Activated naive CD4-positive, alpha-beta T cell treated with anti-CD3 and anti-CD28 coated beads for 36 hours (primary cell): Measurements from ENCODE around the gene OR5H1. TPM values are rescaled to one million over a fixed set of nuclear protein-coding genes. Genes with fewer than 3 reads are reported as not detected.
"Not testable (repeated sequence)": the region's sequence is repeated elsewhere in the genome, so short reads cannot be mapped to it uniquely, and the experiment has no call there.

Source experiments
- CTCF ChIA-PET: fragments of 350-600 bp; sonication (Branson Sonifier 250); formaldehyde crosslinking; loops from one replicate; lab custom pipeline; 2021; ENCODE audit warnings: antibody characterized with exemption; lab: Charles Lee
- DNase-seq: peaks from one replicate; pipeline ENCODE4 v3.0.0-alpha.2; 2020
- H3K27ac Mint-ChIP-seq: one replicate; pipeline ENCODE4 v1.8.0; 2021; ENCODE audit warnings: mild to moderate bottlenecking, mixed read lengths
- H3K27me3 Mint-ChIP-seq: one replicate; pipeline ENCODE4 v1.8.0; 2021; ENCODE audit warnings: low read depth, mixed read lengths
- H3K36me3 Mint-ChIP-seq: one replicate; pipeline ENCODE4 v1.8.0; 2021; ENCODE audit warnings: low read depth, mixed read lengths
- H3K4me1 Mint-ChIP-seq: one replicate; pipeline ENCODE4 v1.8.0; 2021; ENCODE audit warnings: low read depth, mixed read lengths
- H3K4me3 Mint-ChIP-seq: one replicate; pipeline ENCODE4 v1.8.0; 2021; ENCODE audit warnings: mild to moderate bottlenecking, moderate library complexity, mixed read lengths
- H3K9me3 Mint-ChIP-seq: one replicate; pipeline ENCODE4 v1.8.0; 2021; ENCODE audit warnings: mixed read lengths
- intact Hi-C: fragments of 100-400 bp; cut with micrococcal nuclease; formaldehyde crosslinking; loops from one replicate; pipeline ENCODE4 v1.15.1; 2023
- total RNA-seq, 2 experiments: library from RNA; stranded (reverse); gene quantifications; one replicate each; pipeline ENCODE4 v1.2.3, GENCODE V29; 2021

The OR5H1 gene
- total RNA-seq, 2 experiments from 2014 or later = not detected

GRCh38 chr3:98148751-98149150, 18.2 kb downstream of the OR5H1 start:
- DNase-seq = no peak
- no peaks in the 10 kb centered on the region for H3K9me3 Mint-ChIP-seq
- CTCF ChIA-PET = no interaction called here
- H3K27me3 Mint-ChIP-seq = peaks cover 3% of the 10 kb centered on the region
- intact Hi-C loops = no loop called here
- no peaks in the 10 kb centered on the region for H3K4me1 Mint-ChIP-seq
- no peaks in the 10 kb centered on the region for H3K36me3 Mint-ChIP-seq
- H3K4me3 Mint-ChIP-seq = no peak overlapping the region
- H3K27ac Mint-ChIP-seq = no peak overlapping the region

DNA sequence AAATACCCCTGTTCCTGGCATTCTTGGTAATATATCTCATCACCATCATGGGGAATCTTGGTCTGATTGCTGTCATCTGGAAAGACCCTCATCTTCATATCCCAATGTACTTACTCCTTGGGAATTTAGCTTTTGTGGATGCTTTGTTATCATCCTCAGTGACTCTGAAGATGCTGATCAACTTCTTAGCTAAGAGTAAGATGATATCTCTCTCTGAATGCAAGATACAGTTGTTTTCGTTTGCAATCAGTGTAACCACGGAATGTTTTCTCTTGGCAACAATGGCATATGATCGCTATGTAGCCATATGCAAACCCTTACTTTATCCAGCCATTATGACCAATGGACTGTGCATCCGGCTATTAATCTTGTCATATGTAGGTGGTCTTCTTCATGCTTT, 18.9 kb downstream of the OR5H1 start:
- H3K4me1 Mint-ChIP-seq, H3K27ac Mint-ChIP-seq, H3K36me3 Mint-ChIP-seq, DNase-seq, H3K9me3 Mint-ChIP-seq, intact Hi-C loops, H3K4me3 Mint-ChIP-seq, CTCF ChIA-PET, H3K27me3 Mint-ChIP-seq: not testable (repeated sequence)

- Mint-ChIP-seq H3K4me1 (no peaks in the 10 kb centered on the region), H3K36me3 (no peaks in the 10 kb centered on the region), H3K4me3 (no peak overlapping the region), H3K27me3 (peaks cover 3% of the 10 kb centered on the region), H3K9me3 (no peaks in the 10 kb centered on the region), H3K27ac (no peak overlapping the region)
- intact Hi-C loops = no loop called here
- no peak for DNase-seq
- CTCF ChIA-PET = interaction anchor here (0.6 kb wide), 1 partner anchor 339 kb away, joined by 3 read pairs; no protein-coding TSS in a partner anchor
Measured at GRCh38 chr3:98151241-98151640, 20.7 kb downstream of the OR5H1 start.

DNA sequence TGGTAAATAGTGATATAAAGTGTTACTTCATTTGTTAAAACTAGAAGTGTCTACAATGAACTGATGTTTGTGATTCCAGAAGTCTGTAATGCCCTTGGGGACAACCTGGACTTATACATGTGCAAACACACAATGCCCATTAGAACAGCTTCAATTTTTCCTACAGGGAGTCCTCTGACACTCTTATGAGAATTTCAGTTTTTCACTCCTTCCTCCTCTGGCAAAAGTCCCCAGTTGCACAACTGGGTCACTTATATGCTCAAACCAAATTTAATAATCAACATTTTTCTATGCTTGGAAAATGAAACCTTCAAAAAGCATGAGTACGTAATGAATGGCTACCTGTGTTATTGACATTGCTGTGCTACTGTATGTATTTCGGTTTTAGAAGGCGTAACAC, 35.9 kb downstream of the OR5H1 start, which contains the start of gene OR5H15:
OR5H15 (plus strand) TSS at position 301 of the 400 bp plus-strand sequence. CDS start 2,004 bp downstream, outside the sequence.
- Mint-ChIP-seq H3K4me3 (no peak within 1 kb of the TSS), H3K9me3 (no peaks in the 10 kb centered on the region), H3K4me1 (no peaks in the 10 kb centered on the region), H3K27ac (no peak within 1 kb of the TSS), H3K27me3 (no peaks in the 10 kb centered on the region), H3K36me3 (no peaks in the 10 kb centered on the region)
- intact Hi-C loops = no loop called here
- DNase-seq = no peak
- CTCF ChIA-PET = no interaction called here

DNA sequence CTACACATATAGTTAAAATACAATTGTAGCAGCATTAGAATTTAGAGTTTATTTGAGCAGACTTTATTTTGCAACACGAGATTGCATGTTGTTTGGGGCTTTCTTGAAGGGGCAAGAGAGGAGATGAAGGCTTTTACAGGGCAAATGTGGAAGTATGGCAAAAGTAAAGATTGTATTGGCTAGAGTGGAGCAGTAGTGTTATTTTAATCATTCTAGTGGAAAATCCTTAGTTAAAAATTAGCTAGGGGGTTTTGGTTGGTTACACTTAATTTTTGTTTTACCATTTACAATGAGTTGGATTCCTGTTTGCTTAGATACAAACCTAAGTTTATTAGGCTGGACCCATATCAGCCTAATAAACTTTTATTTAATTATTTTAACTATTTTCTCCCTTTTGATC, 40.5 kb downstream of the OR5H1 start:
- H3K36me3 Mint-ChIP-seq = no peaks in the 10 kb centered on the region
- no peaks in the 10 kb centered on the region for H3K27me3 Mint-ChIP-seq
- peaks cover 4% of the 10 kb centered on the region for H3K9me3 Mint-ChIP-seq
- DNase-seq = no peak
- CTCF ChIA-PET = no interaction called here
- peaks cover 2% of the 10 kb centered on the region for H3K4me1 Mint-ChIP-seq
- H3K4me3 Mint-ChIP-seq = no peak overlapping the region
- intact Hi-C loops = no loop called here
- no peak overlapping the region for H3K27ac Mint-ChIP-seq

- Mint-ChIP-seq H3K9me3 (peaks cover 4% of the 10 kb centered on the region), H3K4me3 (no peak overlapping the region)
- DNase-seq = no peak
Measured at GRCh38 chr3:98172621-98173020, 42.1 kb downstream of the OR5H1 start.

GRCh38 chr3:98180319-98180890, 49.9 kb downstream of the OR5H1 start:
- CTCF ChIA-PET = no interaction called here
- DNase-seq = no peak
- intact Hi-C loops = loop anchor here (10.0 kb wide), 1 partner anchor 394 kb away; no protein-coding TSS in a partner anchor
- Mint-ChIP-seq H3K4me1 (no peaks in the 10 kb centered on the region), H3K27ac (no peak overlapping the region), H3K9me3 (no peaks in the 10 kb centered on the region), H3K36me3 (no peaks in the 10 kb centered on the region), H3K27me3 (no peaks in the 10 kb centered on the region), H3K4me3 (no peak overlapping the region)

More at GRCh38 chr3:98172621-98173020, 42.1 kb downstream of the OR5H1 start:
- no peak overlapping the region for H3K27ac Mint-ChIP-seq
- CTCF ChIA-PET = no interaction called here
- H3K36me3 Mint-ChIP-seq = no peaks in the 10 kb centered on the region
- intact Hi-C loops = no loop called here
- no peaks in the 10 kb centered on the region for H3K27me3 Mint-ChIP-seq
- H3K4me1 Mint-ChIP-seq = peaks cover 2% of the 10 kb centered on the region

DNA sequence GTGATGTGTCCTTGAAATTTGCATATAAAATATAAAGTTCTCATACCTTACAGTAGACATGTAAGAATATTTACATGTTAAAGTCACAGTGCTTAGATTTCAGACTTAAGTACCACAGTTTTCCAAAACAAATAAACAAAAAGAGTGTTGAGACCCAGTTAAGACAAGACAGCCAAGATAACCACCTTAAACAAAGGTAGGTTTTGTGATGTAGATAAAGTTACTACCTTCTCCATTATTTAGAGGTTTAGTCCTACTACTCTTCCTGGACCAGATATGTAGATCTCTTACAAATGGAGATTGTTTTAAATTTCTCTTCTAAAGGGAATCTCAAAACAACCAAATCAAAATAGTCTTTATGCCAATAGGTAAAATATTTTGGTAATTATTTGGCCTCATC, 51.7 kb downstream of the OR5H1 start:
- no peaks in the 10 kb centered on the region for H3K27me3 Mint-ChIP-seq
- no peak overlapping the region for H3K4me3 Mint-ChIP-seq
- intact Hi-C loops = loop anchor here (10.0 kb wide), 1 partner anchor 393 kb away; no protein-coding TSS in a partner anchor
- CTCF ChIA-PET = no interaction called here
- no peak overlapping the region for H3K27ac Mint-ChIP-seq
- no peaks in the 10 kb centered on the region for H3K36me3 Mint-ChIP-seq
- H3K9me3 Mint-ChIP-seq = no peaks in the 10 kb centered on the region
- no peak for DNase-seq
- no peaks in the 10 kb centered on the region for H3K4me1 Mint-ChIP-seq

DNA sequence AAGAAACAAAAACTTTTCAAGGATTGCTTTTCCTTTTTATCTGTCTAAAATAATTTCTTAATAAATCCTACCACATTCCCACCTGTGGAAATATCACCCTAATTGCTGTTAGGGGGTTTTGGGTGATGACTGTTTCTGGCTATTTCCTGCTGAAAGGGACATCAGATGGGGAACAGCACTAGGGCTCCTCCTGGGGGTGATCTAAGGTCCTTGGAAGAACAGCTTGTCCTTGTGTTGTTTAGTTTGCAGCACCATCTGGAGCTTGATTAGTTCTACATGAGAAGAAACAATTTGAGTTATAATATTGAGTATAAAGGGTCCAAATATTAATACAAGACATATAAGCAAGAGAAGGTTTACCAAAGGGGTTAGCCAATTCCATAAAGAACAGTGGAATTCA, 54.7 kb downstream of the OR5H1 start:
- Mint-ChIP-seq H3K9me3 (no peaks in the 10 kb centered on the region), H3K4me1 (peaks cover 4% of the 10 kb centered on the region), H3K27me3 (no peaks in the 10 kb centered on the region), H3K36me3 (no peaks in the 10 kb centered on the region), H3K4me3 (no peak overlapping the region), H3K27ac (no peak overlapping the region)
- intact Hi-C loops = loop anchor here (10.0 kb wide), 1 partner anchor 390 kb away; no protein-coding TSS in a partner anchor
- DNase-seq = no peak
- CTCF ChIA-PET = interaction anchor here (0.7 kb wide), 1 partner anchor 24 kb away, joined by 3 read pairs; no protein-coding TSS in a partner anchor

Other genes with a start within 250 kb of the OR5H1 start
- 10 to 100 TPM; 26.3 to 32.6 TPM for gene RIOX2, start 158.3 kb upstream of the OR5H1 start, total RNA-seq
- gene GABRR3, start 95.4 kb upstream of the OR5H1 start, total RNA-seq = not detected
- gene OR5AC2, start 43.5 kb upstream of the OR5H1 start, total RNA-seq = not detected
- gene OR5H14, start 16.8 kb downstream of the OR5H1 start, total RNA-seq = not detected
- gene OR5H15, start 36.0 kb downstream of the OR5H1 start, total RNA-seq = not detected
- gene OR5H6, start 133.5 kb downstream of the OR5H1 start, total RNA-seq = not detected
- not detected for gene OR5H2, start 151.8 kb downstream of the OR5H1 start, total RNA-seq
- gene OR5K4, start 223.1 kb downstream of the OR5H1 start, total RNA-seq = not detected